Ramos (cell line): ENCODE data around the gene MFAP5.
"Not testable (repeated sequence)": the region's sequence is repeated elsewhere in the genome, so short reads cannot be mapped to it uniquely, and the experiment has no call there.

Experiments used
- in situ Hi-C: fragments of 300-500 bp; cut with MboI; formaldehyde crosslinking; loops from one replicate; pipeline ENCODE4 v1.14.3; 2022; ENCODE audit warnings: low sequenced_read_pairs; ENCODE audit not compliant: unreplicated experiment

Gene MFAP5

DNA sequence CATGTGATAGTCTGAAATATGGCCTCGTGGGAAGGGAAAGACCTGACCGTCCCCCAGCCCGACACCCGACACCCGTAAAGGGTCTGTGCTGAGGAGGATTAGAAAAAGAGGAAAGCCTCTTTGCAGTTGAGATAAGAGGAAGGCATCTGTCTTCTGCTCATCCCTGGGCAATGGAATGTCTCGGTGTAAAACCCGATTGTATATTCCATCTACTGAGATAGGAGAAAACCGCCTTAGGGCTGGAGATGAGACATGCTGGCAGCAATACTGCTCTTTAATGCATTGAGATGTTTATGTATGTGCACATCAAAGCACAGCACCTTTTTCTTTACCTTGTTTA, 26.6 kb downstream of the MFAP5 start:
- in situ Hi-C loops, result not testable (repeated sequence)

DNA sequence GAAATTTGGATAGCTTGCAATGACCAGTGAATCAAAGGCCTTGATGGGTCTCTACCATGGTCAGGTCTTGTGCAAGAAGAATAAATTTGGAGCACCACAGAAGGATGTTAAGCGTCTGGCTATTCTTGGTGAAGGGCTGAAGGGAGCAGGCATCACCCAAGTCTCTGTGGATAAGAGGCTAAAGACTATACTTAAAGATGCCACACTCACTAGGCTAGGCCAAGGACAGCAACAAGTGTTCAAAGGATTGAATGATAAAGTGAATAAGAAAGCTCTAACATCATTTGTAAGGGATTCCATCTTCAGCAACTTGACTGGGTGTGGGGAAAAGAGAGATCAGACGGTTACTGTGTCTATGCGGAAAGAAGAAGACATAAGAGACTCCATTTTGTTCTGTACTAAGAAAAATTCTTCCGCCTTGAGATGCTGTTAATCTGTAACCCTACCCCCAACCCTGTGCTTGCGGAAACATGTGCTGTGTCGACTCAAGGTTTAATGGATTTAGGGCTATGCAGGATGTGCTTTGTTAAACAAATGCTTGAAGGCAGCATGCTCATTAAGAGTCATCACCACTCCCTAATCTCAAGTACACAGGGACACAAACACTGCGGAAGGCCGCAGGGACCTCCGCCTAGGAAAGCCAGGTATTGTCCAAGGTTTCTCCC, 27.2 kb downstream of the MFAP5 start:
- in situ Hi-C loops, result not testable (repeated sequence)

DNA sequence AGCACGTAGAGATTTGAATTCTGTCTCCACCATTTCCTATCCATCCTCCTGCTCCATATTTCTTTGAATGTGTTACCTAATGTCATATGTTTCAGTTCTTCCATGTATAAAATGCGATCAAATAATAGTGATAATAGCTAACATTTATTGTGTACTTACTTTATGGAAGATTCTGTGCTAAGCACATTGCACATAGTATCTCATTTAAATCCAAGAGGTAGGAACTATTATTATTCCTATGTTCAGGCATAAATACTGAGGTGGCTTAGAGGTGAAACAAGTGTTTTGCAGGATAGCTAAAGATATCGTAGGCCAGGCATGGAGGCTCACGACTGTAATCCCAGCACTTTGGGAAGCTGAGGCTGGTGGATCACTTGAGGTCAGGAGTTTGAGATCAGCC, 32.5 kb downstream of the MFAP5 start:
- in situ Hi-C loops, result no loop called here

DNA sequence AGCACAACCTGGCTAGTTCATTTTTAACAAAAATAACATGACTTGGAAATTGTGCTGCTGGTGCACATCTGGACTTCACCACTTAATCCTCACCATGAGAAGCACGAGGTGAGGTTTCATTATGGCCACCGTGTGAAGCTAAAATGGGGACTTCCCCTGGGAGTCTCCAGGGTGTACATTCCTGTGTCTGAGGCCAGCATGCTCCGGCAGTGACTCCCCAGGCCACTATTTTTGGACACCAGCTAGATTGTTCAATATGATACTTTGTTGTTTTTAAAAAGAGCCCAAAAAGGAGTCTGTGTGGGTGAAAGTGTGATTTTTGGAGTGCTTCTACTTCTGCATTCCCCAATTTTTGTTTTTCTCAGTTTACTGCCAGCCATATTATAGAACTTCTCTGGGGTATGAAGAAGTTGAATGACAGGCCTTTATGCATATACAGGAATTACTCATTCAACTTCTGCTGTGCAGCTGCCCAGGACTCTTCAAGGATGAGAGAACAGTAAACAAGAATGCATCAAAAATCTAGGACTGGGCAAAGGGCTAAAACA, 33.1 kb downstream of the MFAP5 start:
- in situ Hi-C loops, result no loop called here

DNA sequence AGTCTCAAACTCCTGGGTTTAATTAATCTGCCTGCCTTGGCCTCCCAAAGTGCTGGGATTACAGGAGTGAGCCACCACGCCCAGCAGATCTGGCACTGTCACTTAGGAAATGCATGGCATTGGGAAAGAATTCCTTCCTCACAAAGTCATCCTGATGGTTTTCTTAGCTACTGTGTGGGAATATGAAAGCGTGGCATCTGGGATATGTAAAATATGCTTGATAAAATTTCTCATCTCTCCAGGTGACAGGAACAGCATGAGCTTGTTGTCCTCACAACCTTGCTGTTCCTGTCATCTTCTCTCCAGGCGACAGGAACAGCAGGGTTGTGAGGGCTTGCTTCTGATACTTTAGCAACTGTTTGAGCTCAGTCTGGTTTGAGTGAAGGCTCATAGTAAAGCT, 33.9 kb downstream of the MFAP5 start:
- in situ Hi-C loops, result no loop called here

DNA sequence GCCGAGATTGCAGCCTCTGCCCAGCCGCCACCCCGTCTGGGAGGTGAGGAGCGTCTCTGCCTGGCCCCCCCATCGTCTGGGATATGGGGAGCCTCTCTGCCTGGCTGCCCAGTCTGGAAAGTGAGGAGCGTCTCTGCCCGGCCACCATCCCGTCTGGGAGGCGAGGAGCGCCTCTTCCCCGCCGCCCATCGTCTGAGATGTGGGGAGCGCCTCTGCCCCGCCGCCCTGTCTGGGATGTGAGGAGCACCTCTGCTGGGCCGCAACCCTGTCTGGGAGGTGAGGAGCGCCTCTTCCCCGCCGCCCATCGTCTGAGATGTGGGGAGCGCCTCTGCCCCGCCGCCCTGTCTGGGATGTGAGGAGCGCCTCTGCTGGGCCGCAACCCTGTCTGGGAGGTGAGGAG, 37.9 kb downstream of the MFAP5 start:
- in situ Hi-C loops, result not testable (repeated sequence)

DNA sequence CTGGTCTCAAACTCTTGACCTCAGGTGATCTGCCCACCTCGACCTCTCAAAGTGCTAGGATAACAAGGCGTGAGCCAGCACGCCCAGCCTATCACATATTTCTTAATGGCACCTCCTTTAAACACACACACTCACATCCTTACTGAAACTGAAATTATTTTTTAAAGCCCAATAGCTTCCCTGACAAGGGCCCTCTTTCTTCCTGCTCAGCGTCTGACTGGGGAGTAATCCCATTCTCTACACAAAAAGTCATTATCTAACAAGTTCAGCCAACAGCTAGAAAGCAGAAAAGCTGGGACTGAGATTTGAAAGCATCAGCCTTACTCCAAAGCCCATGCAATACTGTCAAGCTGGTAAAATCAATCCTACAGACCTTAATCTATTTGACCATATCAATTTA, 40.0 kb downstream of the MFAP5 start:
- in situ Hi-C loops, result no loop called here

DNA sequence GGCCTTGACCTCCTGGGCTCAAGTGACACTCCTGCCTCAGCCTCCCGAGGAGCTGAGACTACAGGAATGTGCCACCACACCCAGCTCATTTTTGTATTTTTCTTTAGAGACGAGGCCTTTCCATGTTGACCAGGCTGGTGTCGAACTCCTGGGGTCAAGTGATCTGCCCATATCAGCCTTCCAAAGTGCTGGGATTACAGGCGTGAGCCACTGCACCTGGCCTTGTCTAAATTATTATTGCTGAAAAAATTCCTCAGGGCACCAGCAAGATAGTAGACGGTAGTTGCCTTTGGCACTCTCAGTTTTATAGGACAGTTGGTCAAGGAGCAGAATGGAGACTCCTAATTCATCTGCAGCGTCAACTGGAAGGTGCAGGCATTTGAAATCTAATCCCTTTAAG, 47.4 kb downstream of the MFAP5 start:
- in situ Hi-C loops, result no loop called here

DNA sequence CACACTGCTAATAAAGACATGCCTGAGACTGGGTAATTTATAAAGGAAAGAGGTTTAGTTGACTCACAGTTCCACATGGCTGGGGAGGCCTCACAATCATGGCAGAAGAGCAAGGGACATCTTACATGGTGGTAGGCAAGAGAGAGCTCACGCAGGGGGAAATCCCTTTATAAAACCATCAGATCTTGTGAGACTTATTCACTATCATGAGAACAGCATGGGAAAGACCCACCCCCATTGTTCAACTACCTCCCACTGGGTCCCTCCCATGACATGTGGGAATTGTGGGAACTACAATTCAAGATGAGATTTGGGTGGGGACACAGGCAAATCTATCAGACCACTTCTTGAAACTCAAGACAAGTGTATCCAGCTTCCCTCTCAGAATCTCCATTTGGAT, 48.7 kb downstream of the MFAP5 start:
- in situ Hi-C loops, result not testable (repeated sequence)

DNA sequence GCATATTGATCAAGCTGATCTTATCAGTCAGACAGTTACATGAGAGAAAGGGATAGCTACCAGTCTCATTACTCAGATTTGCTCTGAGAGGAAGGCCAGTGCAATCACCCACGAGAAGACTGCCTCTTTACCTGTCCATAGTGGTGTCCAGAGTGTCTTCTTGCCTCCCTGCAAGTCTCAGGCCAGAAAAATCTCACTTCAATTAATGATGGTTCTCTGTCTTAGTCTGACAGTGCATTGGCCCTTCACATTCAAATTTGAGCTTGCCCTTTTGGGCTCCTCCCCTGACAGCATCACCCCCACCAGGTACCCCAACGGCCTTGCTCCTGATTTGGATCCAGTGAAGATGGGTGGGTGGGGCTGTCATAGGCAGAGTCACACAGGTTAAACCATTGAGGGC, 50.0 kb downstream of the MFAP5 start, which contains the start of gene AICDA:
AICDA (minus strand) TSS at position 231 of the 400 bp plus-strand sequence; CDS start at position 139, 92 bp downstream.
- in situ Hi-C loops, result no loop called here

DNA sequence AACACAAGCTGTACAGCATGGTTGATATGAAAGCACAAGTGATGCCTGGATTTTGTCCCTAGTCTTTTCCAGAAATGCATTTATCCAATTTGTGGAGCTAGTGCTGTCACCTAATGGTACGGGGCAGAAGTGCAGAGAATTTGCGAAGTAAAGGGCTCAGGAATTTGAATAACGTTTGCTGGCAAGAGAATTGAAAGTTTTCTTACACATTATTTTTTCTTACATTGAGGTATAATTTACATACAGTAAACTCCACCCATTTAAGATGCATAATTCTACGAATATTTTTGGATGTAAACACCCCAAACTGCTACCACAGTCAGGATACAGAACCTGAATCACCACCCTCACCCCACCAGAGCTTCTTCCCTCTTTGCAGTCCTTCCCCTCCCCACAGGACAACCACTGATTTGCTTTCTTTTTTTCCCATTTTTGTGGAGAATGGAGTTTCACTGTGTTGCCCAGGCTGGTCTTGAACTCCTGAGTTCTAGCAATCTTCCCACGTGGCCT, 53.5 kb downstream of the MFAP5 start:
- in situ Hi-C loops, result no loop called here

DNA sequence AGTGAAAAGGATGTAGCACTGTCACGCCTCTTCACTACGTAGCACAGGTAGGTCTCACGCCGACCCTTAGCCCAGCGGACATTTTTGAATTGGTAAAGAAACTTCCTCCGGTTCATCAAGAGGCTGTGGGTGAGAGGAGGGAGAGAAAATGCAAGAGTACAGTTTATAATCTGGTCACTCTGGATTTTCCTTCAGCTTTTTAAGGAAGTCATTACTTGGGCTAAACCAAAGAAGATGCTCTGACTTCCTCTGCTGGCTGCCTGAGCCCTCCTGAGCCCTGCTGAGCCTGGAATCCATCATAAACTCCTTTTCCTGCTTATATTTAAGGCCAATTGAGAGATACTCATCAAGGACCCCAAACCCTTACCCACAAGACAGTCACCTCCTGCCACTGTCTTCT, 55.7 kb downstream of the MFAP5 start:
- in situ Hi-C loops, result no loop called here

DNA sequence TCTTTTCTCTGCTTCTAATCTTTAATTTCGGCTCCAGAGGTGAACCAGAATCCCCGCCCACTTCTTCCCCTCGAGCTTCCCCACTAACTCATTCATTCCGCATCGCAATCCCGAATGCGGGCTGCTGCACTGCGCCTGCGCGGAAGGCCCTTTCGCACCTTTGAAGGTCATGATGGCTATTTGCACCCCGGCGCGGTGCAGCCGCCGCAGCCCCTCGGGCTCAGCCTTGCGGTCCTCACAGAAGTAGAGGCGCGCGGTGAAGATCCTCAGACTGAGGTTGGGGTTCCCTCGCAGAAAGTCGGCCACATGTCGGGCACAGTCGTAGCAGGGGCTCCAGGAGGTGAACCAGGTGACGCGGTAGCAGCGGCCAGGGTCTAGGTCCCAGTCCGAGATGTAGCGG, 57.6 kb downstream of the MFAP5 start:
- in situ Hi-C loops, result no loop called here

DNA sequence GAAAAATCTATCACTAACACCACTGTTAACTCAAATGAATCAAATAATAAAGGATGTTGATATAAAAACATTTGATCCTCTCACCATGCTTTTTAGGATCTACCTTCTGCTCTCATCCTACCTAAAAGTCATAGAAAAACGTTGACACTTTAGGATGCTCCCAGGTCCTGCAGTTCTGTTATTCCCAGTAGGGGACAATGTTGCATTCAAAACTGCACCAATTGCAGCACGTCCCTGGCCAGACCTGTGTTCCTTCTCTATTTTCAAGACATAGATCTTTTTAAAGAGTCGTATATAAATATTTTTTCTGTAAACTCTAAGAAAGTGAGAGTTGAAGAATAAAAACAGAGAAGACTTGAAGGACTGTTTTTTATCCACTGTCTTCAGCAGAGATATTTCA, 58.8 kb downstream of the MFAP5 start:
- in situ Hi-C loops, result no loop called here

DNA sequence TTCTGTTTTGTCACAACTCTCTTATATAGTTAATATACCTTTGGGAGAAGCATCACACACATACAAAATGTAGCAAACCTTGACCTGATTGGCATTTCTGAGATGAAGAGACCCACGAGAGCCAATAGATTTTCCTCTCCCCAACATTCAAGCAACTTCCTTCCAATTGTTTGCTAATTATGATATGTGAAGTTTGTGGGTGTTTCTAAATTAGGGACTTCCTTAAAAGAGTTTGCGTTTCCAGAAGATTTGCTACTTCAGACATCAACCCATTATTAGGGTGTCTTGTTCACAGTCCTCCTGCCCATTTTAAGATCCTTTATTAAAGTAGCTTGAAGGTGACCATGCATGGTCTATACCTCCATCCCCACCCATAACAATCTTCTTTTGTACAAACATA, 59.3 kb downstream of the MFAP5 start:
- in situ Hi-C loops, result no loop called here

DNA sequence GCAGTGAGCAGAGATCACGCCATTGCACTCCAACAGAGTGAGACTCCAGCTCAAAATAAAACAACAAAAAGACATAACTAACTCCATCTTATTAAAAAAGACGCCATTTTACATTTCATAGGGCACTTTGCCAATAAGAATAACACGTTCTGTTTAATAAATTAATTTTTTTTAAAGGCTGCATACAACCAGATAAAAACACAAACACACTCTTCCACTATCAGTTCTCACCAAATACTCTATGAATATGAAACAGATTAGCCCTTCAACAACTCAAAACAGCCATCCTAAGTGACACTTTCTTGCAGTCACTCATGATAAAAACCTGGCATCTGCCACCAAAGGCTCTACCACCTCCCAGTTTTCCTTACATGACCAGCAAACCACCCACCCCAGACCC, 66.1 kb downstream of the MFAP5 start:
- in situ Hi-C loops, result no loop called here
